ENCODE measurements around the gene ENDOV. TPM values are rescaled to one million over a fixed set of nuclear protein-coding genes. Genes with fewer than 3 reads are reported as not detected.

Gene ENDOV
- total RNA-seq, 1 donor from 2014 or later: 7.8 TPM

DNA sequence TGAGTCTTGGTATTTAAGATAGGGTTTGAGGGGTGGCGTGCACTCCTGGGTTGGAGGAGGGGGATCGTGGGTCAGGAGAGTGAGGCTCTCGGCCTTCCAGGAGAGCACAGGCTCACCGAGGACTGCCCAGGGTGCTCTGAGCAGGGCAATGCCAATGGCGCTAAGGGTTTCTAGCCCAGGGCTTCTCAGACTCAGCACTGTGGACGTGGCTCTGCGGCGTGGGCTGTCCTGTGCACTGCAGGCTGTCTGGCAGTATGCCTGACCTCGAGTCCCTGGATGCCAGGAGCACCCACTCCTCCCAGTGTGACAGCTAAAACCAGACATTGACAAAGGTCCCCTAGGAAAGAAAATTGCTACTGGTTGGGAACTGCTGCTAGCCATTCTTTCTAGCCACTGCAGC lies 37.2 kb upstream of the ENDOV start:
- H3K4me3 ChIP-seq (ENCODE audit: low read length in 3 of 3): no peak overlapping the region

DNA sequence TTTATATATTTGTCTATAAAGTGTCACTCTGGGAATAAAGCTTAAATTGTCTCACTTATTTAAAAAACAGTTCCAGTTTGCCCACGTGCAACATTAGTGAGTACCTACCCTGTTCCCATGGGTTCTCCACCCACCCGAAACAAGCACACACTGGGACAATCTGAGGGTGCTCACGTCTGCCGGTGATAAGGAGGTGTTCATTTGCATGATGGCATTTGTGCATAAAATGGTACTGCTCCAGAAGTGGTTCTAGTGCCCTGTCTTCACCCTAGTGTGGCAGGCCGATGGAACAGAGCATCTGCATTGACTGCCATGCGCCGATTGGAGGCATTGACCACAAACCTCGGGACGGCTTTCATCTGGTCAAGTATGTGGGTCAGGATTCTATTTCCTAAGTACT lies 35.6 kb upstream of the ENDOV start:
- Histone ChIP-seq H3K27me3 (ENCODE audit: control insufficient read depth in 3 of 3, insufficient read depth in 3 of 3, low read length in 3 of 3) (no peaks in the 10 kb centered on the region), H3K4me1 (ENCODE audit: control insufficient read depth in 3 of 3, insufficient read depth in 3 of 3, low read length in 3 of 3) (no peaks in the 10 kb centered on the region), H3K9ac (ENCODE audit: low read depth in 1 of 3, low read length in 3 of 3) (no peak overlapping the region), H3K36me3 (ENCODE audit: control insufficient read depth in 3 of 3, insufficient read depth in 3 of 3, low read length in 3 of 3) (peaks cover 67 to 92% (median 88%) of the 10 kb centered on the region in 3 donors), H3K9me3 (ENCODE audit: control insufficient read depth in 3 of 3, low read length in 3 of 3) (no peaks in the 10 kb centered on the region), H3K27ac (ENCODE audit: low read depth, low read length) (no peak overlapping the region), H3K4me3 (ENCODE audit: low read length in 3 of 3) (no peak overlapping the region)

More for the DNA sequence above, 37.2 kb upstream of the ENDOV start:
- Histone ChIP-seq H3K27me3 (ENCODE audit: control insufficient read depth in 3 of 3, insufficient read depth in 3 of 3, low read length in 3 of 3) (no peaks in the 10 kb centered on the region), H3K9me3 (ENCODE audit: control insufficient read depth in 3 of 3, low read length in 3 of 3) (no peaks in the 10 kb centered on the region), H3K27ac (ENCODE audit: low read depth, low read length) (no peak overlapping the region), H3K9ac (ENCODE audit: low read depth in 1 of 3, low read length in 3 of 3) (no peak overlapping the region), H3K36me3 (ENCODE audit: control insufficient read depth in 3 of 3, insufficient read depth in 3 of 3, low read length in 3 of 3) (peaks cover 72 to 89% (median 85%) of the 10 kb centered on the region in 3 donors), H3K4me1 (ENCODE audit: control insufficient read depth in 3 of 3, insufficient read depth in 3 of 3, low read length in 3 of 3) (no peaks in the 10 kb centered on the region)

GRCh38 chr17:80380068-80380467 lies 34.9 kb upstream of the ENDOV start:
- Histone ChIP-seq H3K36me3 (ENCODE audit: control insufficient read depth in 3 of 3, insufficient read depth in 3 of 3, low read length in 3 of 3) (peaks cover 66 to 92% (median 88%) of the 10 kb centered on the region in 3 donors), H3K9me3 (ENCODE audit: control insufficient read depth in 3 of 3, low read length in 3 of 3) (no peaks in the 10 kb centered on the region), H3K9ac (ENCODE audit: low read depth in 1 of 3, low read length in 3 of 3) (no peak overlapping the region), H3K4me3 (ENCODE audit: low read length in 3 of 3) (no peak overlapping the region), H3K27me3 (ENCODE audit: control insufficient read depth in 3 of 3, insufficient read depth in 3 of 3, low read length in 3 of 3) (no peaks in the 10 kb centered on the region), H3K4me1 (ENCODE audit: control insufficient read depth in 3 of 3, insufficient read depth in 3 of 3, low read length in 3 of 3) (no peaks in the 10 kb centered on the region), H3K27ac (ENCODE audit: low read depth, low read length) (no peak overlapping the region)

GRCh38 chr17:80380555-80381002 lies 34.4 kb upstream of the ENDOV start:
- Histone ChIP-seq H3K27me3 (ENCODE audit: control insufficient read depth in 3 of 3, insufficient read depth in 3 of 3, low read length in 3 of 3) (no peaks in the 10 kb centered on the region), H3K4me3 (ENCODE audit: low read length in 3 of 3) (no peak overlapping the region), H3K36me3 (ENCODE audit: control insufficient read depth in 3 of 3, insufficient read depth in 3 of 3, low read length in 3 of 3) (peaks cover 68 to 93% (median 90%) of the 10 kb centered on the region in 3 donors)

GRCh38 chr17:80381416-80381923 lies 33.5 kb upstream of the ENDOV start:
- H3K4me1 ChIP-seq (ENCODE audit: control insufficient read depth in 3 of 3, insufficient read depth in 3 of 3, low read length in 3 of 3): no peaks in the 10 kb centered on the region
- no peaks in the 10 kb centered on the region for H3K9me3 ChIP-seq (ENCODE audit: control insufficient read depth in 3 of 3, low read length in 3 of 3)
- H3K27me3 ChIP-seq (ENCODE audit: control insufficient read depth in 3 of 3, insufficient read depth in 3 of 3, low read length in 3 of 3): no peaks in the 10 kb centered on the region
- no peak overlapping the region for H3K9ac ChIP-seq (ENCODE audit: low read depth in 1 of 3, low read length in 3 of 3)
- peaks cover 69 to 93% (median 89%) of the 10 kb centered on the region in 3 donors for H3K36me3 ChIP-seq (ENCODE audit: control insufficient read depth in 3 of 3, insufficient read depth in 3 of 3, low read length in 3 of 3)
- H3K4me3 ChIP-seq (ENCODE audit: low read length in 3 of 3): no peak overlapping the region
- H3K27ac ChIP-seq (ENCODE audit: low read depth, low read length): no peak overlapping the region

More at GRCh38 chr17:80380555-80381002, 34.4 kb upstream of the ENDOV start:
- H3K9ac ChIP-seq (ENCODE audit: low read depth in 1 of 3, low read length in 3 of 3): no peak overlapping the region
- no peak overlapping the region for H3K27ac ChIP-seq (ENCODE audit: low read depth, low read length)
- no peaks in the 10 kb centered on the region for H3K9me3 ChIP-seq (ENCODE audit: control insufficient read depth in 3 of 3, low read length in 3 of 3)
- H3K4me1 ChIP-seq (ENCODE audit: control insufficient read depth in 3 of 3, insufficient read depth in 3 of 3, low read length in 3 of 3): no peaks in the 10 kb centered on the region

DNA sequence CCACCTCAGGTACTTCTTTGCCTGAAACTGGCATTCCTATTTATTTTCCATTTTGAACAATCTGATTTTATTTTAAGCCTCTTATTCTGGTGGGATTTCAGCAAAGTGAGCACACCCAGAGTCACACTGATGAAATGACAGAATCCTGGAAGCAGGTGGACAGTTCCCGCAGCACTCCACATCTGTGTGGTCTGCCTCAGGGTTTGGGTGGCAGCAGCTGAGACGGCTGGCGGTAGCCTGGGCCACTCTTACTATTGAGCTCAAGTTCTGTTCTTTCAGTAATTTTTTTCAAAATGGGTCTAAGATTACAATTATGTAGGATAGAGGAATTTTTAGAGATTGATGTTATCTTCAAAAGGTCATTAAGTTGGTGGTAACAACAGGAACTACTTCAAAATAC lies 32.5 kb upstream of the ENDOV start:
- Histone ChIP-seq H3K4me3 (ENCODE audit: low read length in 3 of 3) (no peak overlapping the region), H3K27me3 (ENCODE audit: control insufficient read depth in 3 of 3, insufficient read depth in 3 of 3, low read length in 3 of 3) (no peaks in the 10 kb centered on the region), H3K9me3 (ENCODE audit: control insufficient read depth in 3 of 3, low read length in 3 of 3) (no peaks in the 10 kb centered on the region), H3K36me3 (ENCODE audit: control insufficient read depth in 3 of 3, insufficient read depth in 3 of 3, low read length in 3 of 3) (peaks cover 72 to 93% (median 92%) of the 10 kb centered on the region in 3 donors), H3K27ac (ENCODE audit: low read depth, low read length) (no peak overlapping the region), H3K4me1 (ENCODE audit: control insufficient read depth in 3 of 3, insufficient read depth in 3 of 3, low read length in 3 of 3) (no peaks in the 10 kb centered on the region), H3K9ac (ENCODE audit: low read depth in 1 of 3, low read length in 3 of 3) (no peak overlapping the region)

DNA sequence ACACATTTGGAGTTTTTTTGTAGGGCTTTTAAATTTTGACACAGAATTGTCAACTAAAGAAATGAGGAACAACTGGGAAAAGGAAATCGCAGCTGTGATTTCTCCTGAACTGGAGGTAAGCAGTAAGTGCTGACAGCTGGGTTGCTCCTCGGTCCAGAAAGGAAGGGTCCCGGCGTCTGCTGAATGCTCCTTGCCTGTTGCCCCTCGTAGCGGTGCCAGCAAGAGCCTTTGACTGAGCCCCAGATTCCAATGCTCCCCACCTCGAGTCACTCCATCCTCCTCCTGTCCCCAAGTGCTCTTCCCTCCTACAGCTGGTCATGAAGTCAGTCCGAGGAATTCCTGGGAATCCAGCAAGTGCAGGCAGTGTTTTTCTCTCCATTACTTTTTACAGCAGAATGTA lies 32.0 kb upstream of the ENDOV start:
- Histone ChIP-seq H3K27ac (ENCODE audit: low read depth, low read length) (no peak overlapping the region), H3K27me3 (ENCODE audit: control insufficient read depth in 3 of 3, insufficient read depth in 3 of 3, low read length in 3 of 3) (no peaks in the 10 kb centered on the region), H3K9me3 (ENCODE audit: control insufficient read depth in 3 of 3, low read length in 3 of 3) (no peaks in the 10 kb centered on the region), H3K36me3 (ENCODE audit: control insufficient read depth in 3 of 3, insufficient read depth in 3 of 3, low read length in 3 of 3) (peaks cover 70 to 90% (median 90%) of the 10 kb centered on the region in 3 donors), H3K4me1 (ENCODE audit: control insufficient read depth in 3 of 3, insufficient read depth in 3 of 3, low read length in 3 of 3) (no peaks in the 10 kb centered on the region), H3K4me3 (ENCODE audit: low read length in 3 of 3) (no peak overlapping the region), H3K9ac (ENCODE audit: low read depth in 1 of 3, low read length in 3 of 3) (no peak overlapping the region)

GRCh38 chr17:80384078-80384960 lies 30.6 kb upstream of the ENDOV start:
- Histone ChIP-seq H3K27me3 (ENCODE audit: control insufficient read depth in 3 of 3, insufficient read depth in 3 of 3, low read length in 3 of 3) (no peaks in the 10 kb centered on the region), H3K4me1 (ENCODE audit: control insufficient read depth in 3 of 3, insufficient read depth in 3 of 3, low read length in 3 of 3) (no peaks in the 10 kb centered on the region), H3K9me3 (ENCODE audit: control insufficient read depth in 3 of 3, low read length in 3 of 3) (no peaks in the 10 kb centered on the region), H3K27ac (ENCODE audit: low read depth, low read length) (no peak overlapping the region), H3K4me3 (ENCODE audit: low read length in 3 of 3) (no peak overlapping the region), H3K9ac (ENCODE audit: low read depth in 1 of 3, low read length in 3 of 3) (no peak overlapping the region), H3K36me3 (ENCODE audit: control insufficient read depth in 3 of 3, insufficient read depth in 3 of 3, low read length in 3 of 3) (peaks cover 77 to 95% (median 95%) of the 10 kb centered on the region in 3 donors)

GRCh38 chr17:80385046-80385445 lies 29.9 kb upstream of the ENDOV start:
- H3K4me1 ChIP-seq (ENCODE audit: control insufficient read depth in 3 of 3, insufficient read depth in 3 of 3, low read length in 3 of 3): no peaks in the 10 kb centered on the region

DNA sequence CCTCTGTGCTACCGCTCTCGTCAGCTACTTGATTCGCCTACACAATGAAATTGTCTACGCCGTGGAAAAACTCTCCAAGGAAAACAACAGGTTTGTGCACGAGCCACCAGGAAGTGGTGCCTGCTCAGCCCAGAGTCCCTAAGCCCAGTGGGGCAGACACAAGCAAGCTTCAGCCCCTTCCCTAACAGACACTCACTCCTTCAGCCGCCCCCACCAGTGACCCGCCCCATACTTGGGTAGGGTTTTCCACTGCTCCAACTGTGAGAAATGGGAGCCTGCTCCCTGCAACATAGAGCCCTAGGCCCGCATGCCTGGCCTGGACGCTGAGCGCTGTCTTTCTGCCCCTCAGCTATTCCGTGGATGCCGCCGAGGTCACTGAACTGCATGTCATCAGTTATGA lies 28.6 kb upstream of the ENDOV start:
- Histone ChIP-seq H3K27me3 (ENCODE audit: control insufficient read depth in 3 of 3, insufficient read depth in 3 of 3, low read length in 3 of 3) (no peaks in the 10 kb centered on the region), H3K36me3 (ENCODE audit: control insufficient read depth in 3 of 3, insufficient read depth in 3 of 3, low read length in 3 of 3) (peaks cover 72 to 91% (median 91%) of the 10 kb centered on the region in 3 donors), H3K4me3 (ENCODE audit: low read length in 3 of 3) (no peak overlapping the region), H3K9me3 (ENCODE audit: control insufficient read depth in 3 of 3, low read length in 3 of 3) (no peaks in the 10 kb centered on the region), H3K27ac (ENCODE audit: low read depth, low read length) (no peak overlapping the region), H3K9ac (ENCODE audit: low read depth in 1 of 3, low read length in 3 of 3) (no peak overlapping the region), H3K4me1 (ENCODE audit: control insufficient read depth in 3 of 3, insufficient read depth in 3 of 3, low read length in 3 of 3) (no peaks in the 10 kb centered on the region)

More at GRCh38 chr17:80385046-80385445, 29.9 kb upstream of the ENDOV start:
- Histone ChIP-seq H3K27ac (ENCODE audit: low read depth, low read length) (no peak overlapping the region), H3K9me3 (ENCODE audit: control insufficient read depth in 3 of 3, low read length in 3 of 3) (no peaks in the 10 kb centered on the region), H3K27me3 (ENCODE audit: control insufficient read depth in 3 of 3, insufficient read depth in 3 of 3, low read length in 3 of 3) (no peaks in the 10 kb centered on the region), H3K4me3 (ENCODE audit: low read length in 3 of 3) (no peak overlapping the region), H3K36me3 (ENCODE audit: control insufficient read depth in 3 of 3, insufficient read depth in 3 of 3, low read length in 3 of 3) (peaks cover 77 to 95% (median 95%) of the 10 kb centered on the region in 3 donors), H3K9ac (ENCODE audit: low read depth in 1 of 3, low read length in 3 of 3) (no peak overlapping the region)

Data from skeletal muscle tissue (tissue), 4 donors.